Keratinocyte (primary cell): ENCODE results near the gene PNMA6E. TPM values are rescaled to one million over a fixed set of nuclear protein-coding genes. Genes with fewer than 3 reads are reported as not detected.

ENCODE experiments used
- DNase-seq: peaks from one replicate; pipeline ENCODE4 v3.0.0-alpha.2; 2011; ENCODE audit warnings: low read depth, missing footprints, low spot score
- FAIRE-seq: peaks from 2 replicates; lab custom pipeline; 2011; peaks lifted over from hg19 to GRCh38; lab: Jason Lieb, UNC
- H2AFZ ChIP-seq: 2 replicates; pipeline ENCODE4 v1.6.0; 2012; ENCODE audit warnings: low read length, control low read depth, inconsistent platforms; ENCODE audit not compliant: control insufficient read depth
- H3K27ac ChIP-seq: 2 replicates; pipeline ENCODE4 v1.5.1; 2011; ENCODE audit warnings: low read length; ENCODE audit not compliant: control insufficient read depth, insufficient read depth
- H3K27me3 ChIP-seq: 3 replicates; pipeline ENCODE4 v1.6.0; 2011; ENCODE audit warnings: low read length; ENCODE audit not compliant: control insufficient read depth, insufficient read depth; ENCODE audit errors: extremely low read depth
- H3K36me3 ChIP-seq, 2 experiments: 2 replicates in 1 of 2; 3 replicates in 1 of 2; pipeline ENCODE4 v1.5.1; 2011; ENCODE audit warnings: low read length in 2 of 2, mild to moderate bottlenecking in 1 of 2; ENCODE audit not compliant: control insufficient read depth in 2 of 2, insufficient read depth in 2 of 2; ENCODE audit errors: extremely low read depth in 1 of 2
- H3K4me1 ChIP-seq: 3 replicates; pipeline ENCODE4 v1.5.1; 2011; ENCODE audit warnings: low read length; ENCODE audit not compliant: control insufficient read depth, insufficient read depth; ENCODE audit errors: extremely low read depth
- H3K4me2 ChIP-seq: 3 replicates; pipeline ENCODE4 v1.6.0; 2011; ENCODE audit warnings: low read depth, low read length; ENCODE audit not compliant: control insufficient read depth, insufficient read depth; ENCODE audit errors: extremely low read depth
- H3K4me3 ChIP-seq, 3 experiments: fragments of 200-600 bp in 1 of 3; sonication (generic) in 1 of 3; 2 replicates in 2 of 3; 3 replicates in 1 of 3; pipeline ENCODE4 v1.5.1; 2011 to 2016; ENCODE audit warnings: low read length in 3 of 3, mild to moderate bottlenecking in 3 of 3, control low read depth in 2 of 3, inconsistent platforms in 1 of 3, low read depth in 1 of 3, mixed read lengths in 1 of 3, mixed run types in 1 of 3, moderate library complexity in 1 of 3; ENCODE audit not compliant: control insufficient read depth in 2 of 3, insufficient read depth in 2 of 3; ENCODE audit errors: extremely low read depth in 1 of 3
- H3K79me2 ChIP-seq: 2 replicates; pipeline ENCODE4 v1.6.0; 2012; ENCODE audit warnings: low read length; ENCODE audit not compliant: control insufficient read depth, insufficient read depth
- H3K9ac ChIP-seq: 3 replicates; pipeline ENCODE4 v1.6.0; 2011; ENCODE audit warnings: low read length; ENCODE audit not compliant: control insufficient read depth, insufficient read depth; ENCODE audit errors: extremely low read depth
- H3K9me1 ChIP-seq: 3 replicates; pipeline ENCODE4 v1.6.0; 2011; ENCODE audit warnings: low read length; ENCODE audit not compliant: control insufficient read depth, insufficient read depth; ENCODE audit errors: extremely low read depth
- H3K9me3 ChIP-seq: 2 replicates; pipeline ENCODE4 v1.5.1; 2012; ENCODE audit warnings: low read depth, low read length; ENCODE audit not compliant: control insufficient read depth
- H4K20me1 ChIP-seq: 3 replicates; pipeline ENCODE4 v1.6.0; 2011; ENCODE audit warnings: low read length; ENCODE audit not compliant: control insufficient read depth, insufficient read depth; ENCODE audit errors: extremely low read depth
- EZH2 ChIP-seq: IDR thresholded peaks from one replicate; pipeline ENCODE4 v1.6.1; 2012; ENCODE audit warnings: inconsistent platforms, mild to moderate bottlenecking, low read length, moderate library complexity
- dilution Hi-C: fragments of 300-500 bp; cut with MboI; formaldehyde crosslinking; loops from one replicate; pipeline ENCODE4 v1.7.0; 2020; ENCODE audit warnings: low sequenced_read_pairs; ENCODE audit not compliant: extremely low pct_ligation_motif_present
- polyA plus RNA-seq, 5 experiments: library from polyadenylated mRNA; depleted of rRNA in 3 of 5; stranded (reverse) in 3 of 5; stranded (forward) in 1 of 5; unstranded in 1 of 5; fragments of >200 nt; gene quantifications; 1 replicate in 1 of 5; 2 replicates in 3 of 5; 3 replicates in 1 of 5; pipeline versions ENCODE4 v1.2.1 to v1.2.3, GENCODE V29; 2011 to 2012; ENCODE audit warnings: missing spikeins in 2 of 5, low read depth in 1 of 5, low replicate concordance in 1 of 5
- TF ChIP-seq, protein P1 (sequence below), 3 experiments: IDR thresholded peaks in 1 of 3; conservative IDR thresholded peaks in 1 of 3; optimal IDR thresholded peaks in 1 of 3; 2 replicates in 2 of 3; 3 replicates in 1 of 3; pipeline versions ENCODE3 to v1.5.1; 2011; ENCODE audit warnings: low read length in 3 of 3, mild to moderate bottlenecking in 3 of 3, moderate library complexity in 2 of 3, control low read depth in 1 of 3, inconsistent platforms in 1 of 3; ENCODE audit not compliant: insufficient read depth in 2 of 3; ENCODE audit errors: extremely low read depth in 1 of 3

Gene PNMA6E
- polyA plus RNA-seq, 1 donor (not counting 4 experiments of a cell fraction or from before 2014, with no cell fraction given): not detected

DNA sequence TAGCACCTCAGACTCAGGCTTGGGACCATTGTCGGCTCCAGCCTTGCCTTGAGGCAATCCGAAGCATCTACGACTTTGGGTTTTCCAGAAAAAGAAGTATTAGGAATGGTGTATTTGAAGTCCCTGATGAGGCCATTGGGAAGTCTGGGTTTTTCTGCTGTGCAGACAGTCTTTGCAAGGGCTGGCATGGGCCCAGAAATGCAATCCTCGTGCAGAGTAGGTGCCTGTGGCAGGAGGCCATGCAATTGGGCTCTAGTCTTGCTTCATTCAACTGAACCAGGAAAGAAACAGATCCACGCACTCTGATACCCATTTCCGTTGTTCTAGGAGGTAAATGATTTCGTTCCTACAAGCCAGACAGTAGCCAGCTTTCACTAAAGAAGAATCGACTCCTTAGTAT is 22.5 kb upstream of the PNMA6E start:
- FAIRE-seq (no peak), DNase-seq (no peak)
- Histone ChIP-seq H3K4me3 (no peak overlapping the region), H3K9ac (no peak overlapping the region), H4K20me1 (no peaks in the 10 kb centered on the region), H2AFZ (no peak overlapping the region), H3K27ac (no peak overlapping the region), H3K9me1 (no peaks in the 10 kb centered on the region), H3K36me3 (no peaks in the 10 kb centered on the region), H3K4me1 (no peaks in the 10 kb centered on the region), H3K4me2 (no peak overlapping the region), H3K9me3 (peaks cover 2% of the 10 kb centered on the region), H3K27me3 (no peaks in the 10 kb centered on the region), H3K79me2 (no peaks in the 10 kb centered on the region)
- dilution Hi-C loops: no loop called here
- TF ChIP-seq EZH2: no peak
- TF ChIP-seq, protein P1, sequence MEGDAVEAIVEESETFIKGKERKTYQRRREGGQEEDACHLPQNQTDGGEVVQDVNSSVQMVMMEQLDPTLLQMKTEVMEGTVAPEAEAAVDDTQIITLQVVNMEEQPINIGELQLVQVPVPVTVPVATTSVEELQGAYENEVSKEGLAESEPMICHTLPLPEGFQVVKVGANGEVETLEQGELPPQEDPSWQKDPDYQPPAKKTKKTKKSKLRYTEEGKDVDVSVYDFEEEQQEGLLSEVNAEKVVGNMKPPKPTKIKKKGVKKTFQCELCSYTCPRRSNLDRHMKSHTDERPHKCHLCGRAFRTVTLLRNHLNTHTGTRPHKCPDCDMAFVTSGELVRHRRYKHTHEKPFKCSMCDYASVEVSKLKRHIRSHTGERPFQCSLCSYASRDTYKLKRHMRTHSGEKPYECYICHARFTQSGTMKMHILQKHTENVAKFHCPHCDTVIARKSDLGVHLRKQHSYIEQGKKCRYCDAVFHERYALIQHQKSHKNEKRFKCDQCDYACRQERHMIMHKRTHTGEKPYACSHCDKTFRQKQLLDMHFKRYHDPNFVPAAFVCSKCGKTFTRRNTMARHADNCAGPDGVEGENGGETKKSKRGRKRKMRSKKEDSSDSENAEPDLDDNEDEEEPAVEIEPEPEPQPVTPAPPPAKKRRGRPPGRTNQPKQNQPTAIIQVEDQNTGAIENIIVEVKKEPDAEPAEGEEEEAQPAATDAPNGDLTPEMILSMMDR (optimal IDR thresholded peaks at IDR 0.05 in 1 of 3, IDR thresholded peaks at IDR 0.05 in 1 of 3, conservative IDR thresholded peaks at IDR 0.05 in 1 of 3; ENCODE audit: extremely low read depth in 1 of 3, insufficient read depth in 2 of 3, low read length in 3 of 3): no peak

DNA sequence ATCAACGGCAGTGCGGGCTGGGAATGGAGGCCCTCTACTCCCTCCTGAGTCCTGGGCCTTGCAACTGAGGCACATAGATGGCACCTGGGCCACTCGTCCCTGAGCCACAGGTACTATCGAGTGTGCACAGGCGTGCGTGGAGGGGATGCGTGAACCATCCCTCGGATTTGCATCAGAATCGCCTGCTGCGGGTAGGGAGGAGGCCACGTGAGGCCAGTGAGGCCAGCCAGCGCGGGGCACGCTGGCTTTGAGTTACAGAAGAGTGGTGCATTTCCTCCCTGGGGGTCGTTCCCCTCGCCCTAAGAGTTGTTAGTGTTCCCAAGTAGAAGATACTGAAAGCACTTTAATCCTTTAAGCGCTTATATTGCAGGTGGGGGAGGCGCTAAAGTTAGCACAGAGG is 20.7 kb upstream of the PNMA6E start:
- Histone ChIP-seq H3K27me3 (no peaks in the 10 kb centered on the region), H2AFZ (no peak overlapping the region), H3K79me2 (no peaks in the 10 kb centered on the region), H3K9me1 (no peaks in the 10 kb centered on the region), H3K27ac (no peak overlapping the region), H3K36me3 (no peaks in the 10 kb centered on the region), H3K4me2 (no peak overlapping the region), H3K4me3 (no peak overlapping the region), H3K9ac (no peak overlapping the region), H3K4me1 (no peaks in the 10 kb centered on the region), H4K20me1 (no peaks in the 10 kb centered on the region), H3K9me3 (peaks cover 2% of the 10 kb centered on the region)
- dilution Hi-C loops: no loop called here
- FAIRE-seq: no peak
- DNase-seq: no peak
- TF ChIP-seq, protein P1 (optimal IDR thresholded peaks at IDR 0.05 in 1 of 3, IDR thresholded peaks at IDR 0.05 in 1 of 3, conservative IDR thresholded peaks at IDR 0.05 in 1 of 3; ENCODE audit: extremely low read depth in 1 of 3, insufficient read depth in 2 of 3, low read length in 3 of 3): no peak
- TF ChIP-seq EZH2: no peak
